IMR-90 (cell line): ENCODE results near the gene CDC42BPG. TPM values are rescaled to one million over a fixed set of nuclear protein-coding genes. Genes with fewer than 3 reads are reported as not detected.

Experiments
- ATAC-seq: fragments of 200-7000 bp; cut with Tn5 transposase; 2 replicates; pipeline ENCODE4 v1.9.1; 2020; ENCODE audit warnings: low read depth, mild to moderate bottlenecking, moderate library complexity
- BruUV-seq: library from RNA; stranded (reverse); fragments of 400-500 nt; replicated peaks from 2 replicates; lab custom pipeline; 2021; lab: Mats Ljungman, UMichigan
- CTCF ChIA-PET: fragments of 300-600 bp; formaldehyde crosslinking; extraction: SDS; loops from one replicate; lab custom pipeline; 2021; ENCODE audit warnings: antibody characterized with exemption; lab: Yijun Ruan, JAX
- POLR2A ChIA-PET: fragments of 300-600 bp; sonication (Branson Sonifier 250); formaldehyde crosslinking; loops from one replicate; lab custom pipeline; 2022; ENCODE audit warnings: antibody characterized with exemption; ENCODE audit not compliant: unreplicated experiment; lab: Charles Lee
- DNase-seq: peaks from one replicate; pipeline ENCODE4 v3.0.0; 2013
- H2AFZ ChIP-seq: replicated peaks from 2 replicates; pipeline ENCODE3; 2013; ENCODE audit warnings: low read length, mild to moderate bottlenecking; ENCODE audit not compliant: poor library complexity
- H2AK5ac ChIP-seq: 2 replicates; pipeline ENCODE4 v1.6.1; 2013; ENCODE audit warnings: low read depth, low read length, inconsistent platforms
- H2AK9ac ChIP-seq: replicated peaks from 2 replicates; pipeline ENCODE3; 2013; ENCODE audit warnings: mild to moderate bottlenecking, low read depth, low read length, moderate library complexity; ENCODE audit not compliant: poor library complexity
- H2BK120ac ChIP-seq: 2 replicates; pipeline ENCODE4 v1.6.1; 2013; ENCODE audit warnings: low read depth, low read length, inconsistent platforms
- H2BK15ac ChIP-seq: 3 replicates; pipeline ENCODE4 v1.6.1; 2013; ENCODE audit warnings: low read depth, low read length, inconsistent platforms
- H2BK20ac ChIP-seq: 2 replicates; pipeline ENCODE4 v1.6.1; 2013; ENCODE audit warnings: low read depth, mild to moderate bottlenecking, inconsistent platforms, low read length, moderate library complexity
- H2BK5ac ChIP-seq: 2 replicates; pipeline ENCODE4 v1.6.1; 2013; ENCODE audit warnings: mild to moderate bottlenecking, low read depth, low read length, inconsistent platforms; ENCODE audit not compliant: poor library complexity, severe bottlenecking
- H3K14ac ChIP-seq: replicated peaks from 2 replicates; pipeline ENCODE4 v1.6.1; 2013; ENCODE audit warnings: low read depth, low read length, inconsistent platforms
- H3K18ac ChIP-seq: 2 replicates; pipeline ENCODE4 v1.6.1; 2013; ENCODE audit warnings: low read depth, low read length, control low read depth
- H3K23ac ChIP-seq: 2 replicates; pipeline ENCODE4 v1.6.1; 2013; ENCODE audit warnings: low read depth, low read length, inconsistent platforms
- H3K27ac ChIP-seq: 2 replicates; pipeline ENCODE4 v1.5.1; 2013; ENCODE audit warnings: mild to moderate bottlenecking, control low read depth, low read length; ENCODE audit not compliant: insufficient read depth
- H3K27me3 ChIP-seq: 2 replicates; pipeline ENCODE4 v1.6.1; 2013; ENCODE audit warnings: low read length; ENCODE audit not compliant: control insufficient read depth, insufficient read depth
- H3K36me3 ChIP-seq: 2 replicates; pipeline ENCODE4 v1.6.1; 2013; ENCODE audit warnings: low read length, mixed read lengths; ENCODE audit not compliant: control insufficient read depth, insufficient read depth
- H3K4ac ChIP-seq: 2 replicates; pipeline ENCODE4 v1.6.1; 2013; ENCODE audit warnings: low read depth, low read length, inconsistent platforms
- H3K4me1 ChIP-seq: 2 replicates; pipeline ENCODE4 v1.6.1; 2013; ENCODE audit warnings: low read length, mixed read lengths; ENCODE audit not compliant: control insufficient read depth, insufficient read depth
- H3K4me2 ChIP-seq: 2 replicates; pipeline ENCODE4 v1.6.1; 2013; ENCODE audit warnings: low read depth, mild to moderate bottlenecking, control low read depth, low read length, moderate library complexity
- H3K4me3 ChIP-seq: 2 replicates; pipeline ENCODE4 v1.5.1; 2013; ENCODE audit warnings: low read depth, mild to moderate bottlenecking, control low read depth, low read length, moderate library complexity; ENCODE audit not compliant: insufficient read depth
- H3K56ac ChIP-seq: 2 replicates; pipeline ENCODE4 v1.6.1; 2013; ENCODE audit warnings: low read length, inconsistent platforms; ENCODE audit not compliant: insufficient read depth; ENCODE audit errors: extremely low read depth
- H3K79me1 ChIP-seq, 2 experiments: 2 replicates each; pipeline ENCODE4 v1.6.1; 2013; ENCODE audit warnings: low read length in 2 of 2, inconsistent platforms in 1 of 2, low read depth in 1 of 2
- H3K9ac ChIP-seq: 2 replicates; pipeline ENCODE4 v1.6.1; 2013; ENCODE audit warnings: low read depth, low read length, control low read depth
- H3K9me1 ChIP-seq: 2 replicates; pipeline ENCODE4 v1.6.1; 2013; ENCODE audit warnings: low read length, inconsistent platforms; ENCODE audit not compliant: insufficient read depth
- H3K9me3 ChIP-seq: 2 replicates; pipeline ENCODE4 v1.6.1; 2013; ENCODE audit warnings: low read length; ENCODE audit not compliant: control insufficient read depth, insufficient read depth
- H4K20me1 ChIP-seq: 2 replicates; pipeline ENCODE4 v1.6.1; 2013; ENCODE audit warnings: low read length, inconsistent platforms; ENCODE audit not compliant: insufficient read depth
- H4K5ac ChIP-seq: 2 replicates; pipeline ENCODE4 v1.6.1; 2013; ENCODE audit warnings: mild to moderate bottlenecking, low read depth, low read length, control low read depth
- H4K8ac ChIP-seq, 2 experiments: 2 replicates each; pipeline ENCODE4 v1.6.1; 2013; ENCODE audit warnings: low read depth in 2 of 2, low read length in 2 of 2, control low read depth in 1 of 2, inconsistent platforms in 1 of 2
- H4K91ac ChIP-seq: 2 replicates; pipeline ENCODE4 v1.6.1; 2013; ENCODE audit warnings: low read depth, low read length, inconsistent platforms; ENCODE audit not compliant: insufficient read depth
- BHLHE40 ChIP-seq: fragments of 150-350 bp; IDR thresholded peaks from 2 replicates; pipeline ENCODE4 v1.6.1; 2016; ENCODE audit warnings: mild to moderate bottlenecking, low read depth, low read length
- CEBPB ChIP-seq: IDR thresholded peaks from 2 replicates; pipeline ENCODE4 v1.6.1; 2012; ENCODE audit warnings: low read depth, low read length, improper control_type of control experiment
- CHD1 ChIP-seq: IDR thresholded peaks from 2 replicates; pipeline ENCODE4 v1.6.1; 2012; ENCODE audit warnings: low read depth, low read length, improper control_type of control experiment
- ELK1 ChIP-seq: fragments of 150-350 bp; IDR thresholded peaks from 2 replicates; pipeline ENCODE4 v1.6.1; 2016; ENCODE audit warnings: low read depth, mild to moderate bottlenecking, low read length, moderate library complexity, borderline replicate concordance
- FOS ChIP-seq: fragments of 150-350 bp; IDR thresholded peaks from 2 replicates; pipeline ENCODE4 v1.6.1; 2016; ENCODE audit warnings: low read depth, low read length
- MAFK ChIP-seq: IDR thresholded peaks from 2 replicates; pipeline ENCODE4 v1.6.1; 2012; ENCODE audit warnings: low read depth, low read length, improper control_type of control experiment
- MAZ ChIP-seq: IDR thresholded peaks from 2 replicates; pipeline ENCODE4 v1.6.1; 2012; ENCODE audit warnings: low read depth, mild to moderate bottlenecking, low read length, improper control_type of control experiment, moderate library complexity, borderline replicate concordance
- MXI1 ChIP-seq: IDR thresholded peaks from 2 replicates; pipeline ENCODE4 v1.6.1; 2012; ENCODE audit warnings: low read depth, mild to moderate bottlenecking, low read length, moderate library complexity, borderline replicate concordance
- NFE2L2 ChIP-seq: fragments of 150-350 bp; IDR thresholded peaks from 2 replicates; pipeline ENCODE4 v1.6.1; 2016; ENCODE audit warnings: low read depth, mild to moderate bottlenecking, low read length
- POLR2A ChIP-seq: IDR thresholded peaks from 2 replicates; pipeline ENCODE4 v1.6.1; 2012; ENCODE audit warnings: mild to moderate bottlenecking, low read depth, low read length
- RAD21 ChIP-seq: IDR thresholded peaks from 2 replicates; pipeline ENCODE4 v1.6.1; 2012; ENCODE audit warnings: low read length, improper control_type of control experiment
- RCOR1 ChIP-seq: IDR thresholded peaks from 2 replicates; pipeline ENCODE4 v1.6.1; 2012; ENCODE audit warnings: mild to moderate bottlenecking, low read length, improper control_type of control experiment; ENCODE audit not compliant: insufficient replicate concordance
- RFX5 ChIP-seq: IDR thresholded peaks from 2 replicates; pipeline ENCODE4 v1.8.0; 2012; ENCODE audit warnings: low read depth, mild to moderate bottlenecking, low read length, moderate library complexity
- SMC3 ChIP-seq: fragments of 150-350 bp; IDR thresholded peaks from 2 replicates; pipeline ENCODE4 v1.6.1; 2016; ENCODE audit warnings: low read depth, mild to moderate bottlenecking, antibody characterized with exemption, low read length, moderate library complexity
- USF2 ChIP-seq: fragments of 150-350 bp; IDR thresholded peaks from 2 replicates; pipeline ENCODE4 v1.6.1; 2017; ENCODE audit warnings: mild to moderate bottlenecking, antibody characterized with exemption, low read length, low read depth
- WGBS, 2 experiments: methylation state at CpG; one replicate each; pipeline versions ENCODE4 v1.1.5 to v1.1.7; 2013; ENCODE audit warnings: missing lambda C conversion rate in 2 of 2; ENCODE audit not compliant: insufficient read length in 1 of 2; ENCODE audit errors: extremely low coverage in 2 of 2; 5-methylcytosine and 5-hydroxymethylcytosine counted together
- dilution Hi-C: fragments of 300-500 bp; cut with HindIII; formaldehyde crosslinking; loops from one replicate; pipeline ENCODE4 v1.14.3; 2018; ENCODE audit warnings: low sequenced_read_pairs; ENCODE audit not compliant: unreplicated experiment
- in situ Hi-C: fragments of 300-500 bp; cut with MboI; formaldehyde crosslinking; loops from 3 replicates; pipeline ENCODE4 v1.14.3; 2019; ENCODE audit warnings: low sequenced_read_pairs, inconsistent platforms, mixed read lengths
- intact Hi-C: fragments of 100-400 bp; cut with micrococcal nuclease; formaldehyde crosslinking; loops from 2 replicates; pipeline ENCODE4 v1.10.0; 2022
- polyA plus RNA-seq, 3 experiments: library from polyadenylated mRNA; depleted of rRNA; stranded (reverse); fragments of >200 nt; gene quantifications; 2 replicates each; pipeline ENCODE4 v1.2.3, GENCODE V29; 2012; ENCODE audit warnings: low replicate concordance in 1 of 3
- total RNA-seq: library from RNA; depleted of rRNA; stranded (reverse); fragments of >200 nt; gene quantifications from 2 replicates; pipeline ENCODE4 v1.2.3, GENCODE V29; 2012
- TF ChIP-seq, protein P1 (sequence below): conservative IDR thresholded peaks from 2 replicates; pipeline ENCODE4 v1.5.1; 2012; ENCODE audit warnings: mild to moderate bottlenecking, low read depth, low read length, improper control_type of control experiment

The CDC42BPG gene
- total and polyA plus RNA-seq, 2 of the 4 experiments (the other 2 are of a cell fraction) = under 0.01 to 0.12 TPM

GRCh38 chr11:64888406-64888728 is 43.9 kb upstream of the CDC42BPG start:
- no peak overlapping the region for H3K56ac ChIP-seq
- H4K8ac ChIP-seq = peak overlapping the region; percentile 88 to 96
- no peak overlapping the region for H3K4me3 ChIP-seq
- H2BK120ac ChIP-seq = peak overlapping the region; percentile 81
- H3K27ac ChIP-seq = peak overlapping the region; percentile 30; the same call in 1 of the 2 replicates
- ATAC-seq = no peak
- ChIA-PET POLR2A (interaction anchor here (0.6 kb wide), 1 partner anchor 126 kb away, joined by 4 read pairs; the partner anchor contains the start of gene ARL2), CTCF (interaction anchor here (0.5 to 2.2 kb wide), 11 partner anchors 12 to 435 kb away, joined by 3 to 15 read pairs (median 3); partner anchors contain the start of gene CDC42BPG)
- peaks cover 10% of the 10 kb centered on the region for H3K4me1 ChIP-seq
- H4K5ac ChIP-seq = peak overlapping the region; percentile 65
- H2AK5ac ChIP-seq = peak overlapping the region; percentile 86
- no peak for TF ChIP-seq CHD1
- TF ChIP-seq RAD21 = no peak
- no peak for TF ChIP-seq MAZ
- TF ChIP-seq ELK1 = no peak
- TF ChIP-seq RCOR1 = no peak
- TF ChIP-seq NFE2L2 = no peak
- TF ChIP-seq SMC3 = no peak
- TF ChIP-seq RFX5 = no peak
- TF ChIP-seq MAFK = no peak
- no peak for TF ChIP-seq POLR2A
- TF ChIP-seq USF2 = no peak
- no peak for TF ChIP-seq CEBPB
- TF ChIP-seq BHLHE40 = no peak
- TF ChIP-seq, protein P1, sequence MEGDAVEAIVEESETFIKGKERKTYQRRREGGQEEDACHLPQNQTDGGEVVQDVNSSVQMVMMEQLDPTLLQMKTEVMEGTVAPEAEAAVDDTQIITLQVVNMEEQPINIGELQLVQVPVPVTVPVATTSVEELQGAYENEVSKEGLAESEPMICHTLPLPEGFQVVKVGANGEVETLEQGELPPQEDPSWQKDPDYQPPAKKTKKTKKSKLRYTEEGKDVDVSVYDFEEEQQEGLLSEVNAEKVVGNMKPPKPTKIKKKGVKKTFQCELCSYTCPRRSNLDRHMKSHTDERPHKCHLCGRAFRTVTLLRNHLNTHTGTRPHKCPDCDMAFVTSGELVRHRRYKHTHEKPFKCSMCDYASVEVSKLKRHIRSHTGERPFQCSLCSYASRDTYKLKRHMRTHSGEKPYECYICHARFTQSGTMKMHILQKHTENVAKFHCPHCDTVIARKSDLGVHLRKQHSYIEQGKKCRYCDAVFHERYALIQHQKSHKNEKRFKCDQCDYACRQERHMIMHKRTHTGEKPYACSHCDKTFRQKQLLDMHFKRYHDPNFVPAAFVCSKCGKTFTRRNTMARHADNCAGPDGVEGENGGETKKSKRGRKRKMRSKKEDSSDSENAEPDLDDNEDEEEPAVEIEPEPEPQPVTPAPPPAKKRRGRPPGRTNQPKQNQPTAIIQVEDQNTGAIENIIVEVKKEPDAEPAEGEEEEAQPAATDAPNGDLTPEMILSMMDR = no peak
- TF ChIP-seq MXI1 = no peak
- no peak for TF ChIP-seq FOS
- H4K20me1 ChIP-seq = peaks cover 3% of the 10 kb centered on the region; the same call in 1 of the 2 replicates
- H2BK15ac ChIP-seq = peak overlapping the region; percentile 18; the same call in 1 of the 3 replicates
- peak overlapping the region; percentile 98 for H2AFZ ChIP-seq
- in situ Hi-C loops (no loop called here), intact Hi-C loops (loop anchor here (1.0 kb wide), 1 partner anchor 41 kb away; no protein-coding TSS in a partner anchor), dilution Hi-C loops (no loop called here)
- H3K4ac ChIP-seq = peak overlapping the region; percentile 81
- peak overlapping the region; percentile 67; the same call in 1 of the 2 replicates for H3K14ac ChIP-seq
- peaks cover 0 to 3% of the 10 kb centered on the region in 2 experiments; a peak in 1 of 4 replicates for H3K79me1 ChIP-seq
- peaks cover 12% of the 10 kb centered on the region for H3K9me1 ChIP-seq
- no peak overlapping the region for H3K4me2 ChIP-seq
- H3K23ac ChIP-seq = peak overlapping the region; percentile 53; the same call in 1 of the 2 replicates
- 0 out of 2 replicates have a peak overlapping the region, but pooled peaks have one; percentile 49 for H3K9ac ChIP-seq
- WGBS, 2 experiments = 66% methylated on average over 7 of the region's 8 CpGs; no CpG with 5 or more reads in 1 of the 2 experiments
- no peak overlapping the region for H2BK5ac ChIP-seq
- H3K36me3 ChIP-seq = no peaks in the 10 kb centered on the region
- H4K91ac ChIP-seq = peak overlapping the region; percentile 77
- DNase-seq = no peak
- H3K9me3 ChIP-seq = no peaks in the 10 kb centered on the region
- peak overlapping the region; percentile 83 for H2AK9ac ChIP-seq
- BruUV-seq = no TSS peak
- H2BK20ac ChIP-seq = no peak overlapping the region
- peak overlapping the region; percentile 67; the same call in 1 of the 2 replicates for H3K18ac ChIP-seq
- no peaks in the 10 kb centered on the region for H3K27me3 ChIP-seq
